HG02943 (cell line): ENCODE data around the gene IL37.
"Not testable (repeated sequence)": the region's sequence is repeated elsewhere in the genome, so short reads cannot be mapped to it uniquely, and the experiment has no call there.

ENCODE experiments used
- ATAC-seq: cut with Tn5 transposase; IDR thresholded peaks from one replicate; pipeline ENCODE4 v1.9.1; 2021; ENCODE audit warnings: mild to moderate bottlenecking, low read depth, moderate library complexity; ENCODE audit not compliant: unreplicated experiment

IL37 gene

GRCh38 chr2:112919086-112919485, 8.1 kb downstream of the IL37 start:
- no peak for ATAC-seq

- no peak for ATAC-seq
Measured at GRCh38 chr2:112920923-112921532, 10.1 kb downstream of the IL37 start.

GRCh38 chr2:112921982-112922381, 11.0 kb downstream of the IL37 start:
- no peak for ATAC-seq

GRCh38 chr2:112923237-112923966, 12.4 kb downstream of the IL37 start:
- ATAC-seq, result no peak

GRCh38 chr2:112923967-112924338, 13.0 kb downstream of the IL37 start:
- no peak for ATAC-seq

GRCh38 chr2:112924360-112924759, 13.4 kb downstream of the IL37 start:
- ATAC-seq, result no peak

- ATAC-seq, result no peak
Measured at GRCh38 chr2:112924821-112925220, 13.9 kb downstream of the IL37 start.

GRCh38 chr2:112926707-112927106, 15.7 kb downstream of the IL37 start:
- no peak for ATAC-seq

GRCh38 chr2:112927745-112928144, 16.8 kb downstream of the IL37 start:
- ATAC-seq, result no peak

GRCh38 chr2:112933261-112933660, 22.3 kb downstream of the IL37 start:
- ATAC-seq, result no peak

GRCh38 chr2:112934117-112934516, 23.2 kb downstream of the IL37 start:
- ATAC-seq, result not testable (repeated sequence)

- no peak for ATAC-seq
Measured at GRCh38 chr2:112936927-112937232, 25.9 kb downstream of the IL37 start.

GRCh38 chr2:112938904-112939303, 27.9 kb downstream of the IL37 start:
- no peak for ATAC-seq

- ATAC-seq, result no peak
Measured at GRCh38 chr2:112939425-112939824, 28.5 kb downstream of the IL37 start.

GRCh38 chr2:112940859-112941625, 30.1 kb downstream of the IL37 start:
- ATAC-seq, result no peak

- ATAC-seq, result no peak
Measured at GRCh38 chr2:112941753-112942653, 31.0 kb downstream of the IL37 start.

GRCh38 chr2:112942654-112943002, 31.7 kb downstream of the IL37 start:
- no peak for ATAC-seq

GRCh38 chr2:112944971-112945370, 34.0 kb downstream of the IL37 start:
- ATAC-seq, result no peak

- ATAC-seq, result no peak
Measured at GRCh38 chr2:112946086-112946485, 35.1 kb downstream of the IL37 start.

- no peak for ATAC-seq
Measured at GRCh38 chr2:112947374-112947773, 36.4 kb downstream of the IL37 start.

GRCh38 chr2:112949456-112949855, 38.5 kb downstream of the IL37 start:
- ATAC-seq, result no peak
